H9 (cell line): Measurements from ENCODE around the gene POU2AF3. TPM values are rescaled to one million over a fixed set of nuclear protein-coding genes. Genes with fewer than 3 reads are reported as not detected.

Experiments
- DNase-seq: peaks from one replicate; pipeline ENCODE4 v3.0.0-alpha.2; 2017
- H2AFZ ChIP-seq: one replicate; pipeline ENCODE4 v1.6.1; 2013; ENCODE audit warnings: mild to moderate bottlenecking, low read length, control low read depth, moderate library complexity
- H2AK5ac ChIP-seq: 2 replicates; pipeline ENCODE4 v1.6.1; 2013; ENCODE audit warnings: low read length, control low read depth, mixed read lengths; ENCODE audit not compliant: insufficient read length
- H2BK120ac ChIP-seq: one replicate; pipeline ENCODE4 v1.6.1; 2013; ENCODE audit warnings: low read depth, mild to moderate bottlenecking, low read length, control low read depth, inconsistent platforms; ENCODE audit not compliant: poor library complexity, severe bottlenecking
- H2BK12ac ChIP-seq: 2 replicates; pipeline ENCODE4 v1.6.1; 2013; ENCODE audit warnings: low read length, control low read depth, mixed read lengths, low read depth; ENCODE audit not compliant: insufficient read length
- H2BK15ac ChIP-seq: 2 replicates; pipeline ENCODE4 v1.6.1; 2013; ENCODE audit warnings: low read depth, low read length, control low read depth
- H2BK20ac ChIP-seq: one replicate; pipeline ENCODE4 v1.6.1; 2013; ENCODE audit warnings: low read depth, mild to moderate bottlenecking, low read length, control low read depth, inconsistent platforms; ENCODE audit not compliant: poor library complexity, severe bottlenecking
- H2BK5ac ChIP-seq: 2 replicates; pipeline ENCODE4 v1.6.1; 2013; ENCODE audit warnings: low read length, control low read depth, mixed read lengths; ENCODE audit not compliant: insufficient read length
- H3K14ac ChIP-seq: 2 replicates; pipeline ENCODE4 v1.6.1; 2013; ENCODE audit warnings: low read length, control low read depth; ENCODE audit not compliant: insufficient read depth
- H3K18ac ChIP-seq: 2 replicates; pipeline ENCODE4 v1.6.1; 2013; ENCODE audit warnings: low read depth, mild to moderate bottlenecking, mixed read lengths, low read length, control low read depth; ENCODE audit not compliant: insufficient read length
- H3K23ac ChIP-seq: 2 replicates; pipeline ENCODE4 v1.6.1; 2013; ENCODE audit warnings: low read length, control low read depth, mixed read lengths, low read depth; ENCODE audit not compliant: insufficient read length
- H3K23me2 ChIP-seq: 2 replicates; pipeline ENCODE4 v1.6.1; 2013; ENCODE audit warnings: low read depth, mild to moderate bottlenecking, mixed read lengths, low read length, control low read depth; ENCODE audit not compliant: insufficient read length, poor library complexity, severe bottlenecking
- H3K27ac ChIP-seq: 2 replicates; pipeline ENCODE4 v1.5.1; 2013; ENCODE audit warnings: low read length, control low read depth, mixed read lengths, low read depth; ENCODE audit not compliant: insufficient read length
- H3K27me3 ChIP-seq: 2 replicates; pipeline ENCODE4 v1.6.1; 2013; ENCODE audit warnings: low read length, control low read depth, inconsistent platforms; ENCODE audit not compliant: insufficient read depth
- H3K4ac ChIP-seq: 2 replicates; pipeline ENCODE4 v1.6.1; 2013; ENCODE audit warnings: low read depth, mild to moderate bottlenecking, control low read depth, inconsistent platforms, low read length, moderate library complexity
- H3K4me1 ChIP-seq: 2 replicates; pipeline ENCODE4 v1.6.1; 2013; ENCODE audit warnings: low read length, control low read depth, inconsistent platforms; ENCODE audit not compliant: insufficient read depth
- H3K4me2 ChIP-seq: 2 replicates; pipeline ENCODE4 v1.6.1; 2013; ENCODE audit warnings: low read length, control low read depth, mixed read lengths; ENCODE audit not compliant: insufficient read length, insufficient read depth
- H3K56ac ChIP-seq: 2 replicates; pipeline ENCODE4 v1.6.1; 2013; ENCODE audit warnings: low read depth, mild to moderate bottlenecking, mixed read lengths, low read length, control low read depth; ENCODE audit not compliant: insufficient read length
- H3K79me1 ChIP-seq: 2 replicates; pipeline ENCODE4 v1.6.1; 2013; ENCODE audit warnings: low read depth, mild to moderate bottlenecking, moderate library complexity, low read length, control low read depth, inconsistent platforms; ENCODE audit not compliant: insufficient read depth, poor library complexity, severe bottlenecking
- H3K79me2 ChIP-seq: 2 replicates; pipeline ENCODE4 v1.6.1; 2013; ENCODE audit warnings: low read length, control low read depth, inconsistent platforms; ENCODE audit not compliant: insufficient read depth
- H3K9ac ChIP-seq: 2 replicates; pipeline ENCODE4 v1.6.1; 2013; ENCODE audit warnings: low read length, control low read depth, mixed read lengths; ENCODE audit not compliant: insufficient read length; ENCODE audit errors: extremely low read depth
- H3K9me3 ChIP-seq: one replicate; pipeline ENCODE4 v1.6.1; 2013; ENCODE audit warnings: low read depth, low read length, inconsistent platforms; ENCODE audit not compliant: control insufficient read depth
- H3T11ph ChIP-seq: one replicate; pipeline ENCODE4 v1.6.1; 2013; ENCODE audit warnings: mild to moderate bottlenecking, low read length, control low read depth, inconsistent platforms
- H4K20me1 ChIP-seq: one replicate; pipeline ENCODE4 v1.6.1; 2013; ENCODE audit not compliant: control insufficient read depth, insufficient read length, insufficient read depth
- H4K5ac ChIP-seq: 2 replicates; pipeline ENCODE4 v1.6.1; 2013; ENCODE audit warnings: low read depth, mild to moderate bottlenecking, mixed read lengths, low read length, control low read depth; ENCODE audit not compliant: insufficient read length
- H4K8ac ChIP-seq: replicated peaks from 2 replicates; pipeline ENCODE4 v1.6.1; 2013; ENCODE audit warnings: low read length, control low read depth, mixed read lengths, low read depth; ENCODE audit not compliant: insufficient read length
- H4K91ac ChIP-seq: 2 replicates; pipeline ENCODE4 v1.6.1; 2013; ENCODE audit warnings: low read depth, mild to moderate bottlenecking, moderate library complexity, mixed read lengths, low read length, control low read depth; ENCODE audit not compliant: insufficient read length
- H3K27ac Mint-ChIP-seq, 3 experiments: 2 replicates in 2 of 3; 3 replicates in 1 of 3; pipeline ENCODE4 v1.8.0; 2020 to 2021; ENCODE audit warnings: mixed read lengths in 3 of 3, mild to moderate bottlenecking in 1 of 3, moderate library complexity in 1 of 3
- H3K27me3 Mint-ChIP-seq: 2 replicates; pipeline ENCODE4 v1.8.0; 2021; ENCODE audit warnings: low read depth, mild to moderate bottlenecking, moderate library complexity, mixed read lengths
- H3K36me3 Mint-ChIP-seq, 3 experiments: 2 replicates in 2 of 3; 3 replicates in 1 of 3; pipeline ENCODE4 v1.8.0; 2020 to 2021; ENCODE audit warnings: low read depth in 3 of 3, mixed read lengths in 3 of 3; ENCODE audit not compliant: insufficient read depth in 1 of 3
- H3K4me1 Mint-ChIP-seq, 2 experiments: 2 replicates each; pipeline ENCODE4 v1.8.0; 2020; ENCODE audit warnings: mixed read lengths in 2 of 2
- H3K4me3 Mint-ChIP-seq, 2 experiments: 2 replicates in 1 of 2; 3 replicates in 1 of 2; pipeline ENCODE4 v1.8.0; 2020 to 2021; ENCODE audit warnings: mild to moderate bottlenecking in 2 of 2, mixed read lengths in 2 of 2, moderate library complexity in 1 of 2
- H3K9me3 Mint-ChIP-seq, 2 experiments: 2 replicates in 1 of 2; 3 replicates in 1 of 2; pipeline ENCODE4 v1.8.0; 2020; ENCODE audit warnings: mild to moderate bottlenecking in 2 of 2, mixed read lengths in 2 of 2, moderate library complexity in 1 of 2
- WGBS: extraction: QIAGEN DNeasy Blood & Tissue Kit; methylation state at CpG from one replicate; pipeline ENCODE4 v1.1.7; 2013; ENCODE audit warnings: missing lambda C conversion rate, low lambda C conversion rate, mixed read lengths; ENCODE audit not compliant: insufficient read length; ENCODE audit errors: extremely low coverage; 5-methylcytosine and 5-hydroxymethylcytosine counted together
- total RNA-seq: library from RNA; stranded (reverse); gene quantifications from 2 replicates; pipeline ENCODE4 v1.2.1, GENCODE V29; 2021
- TF ChIP-seq, protein P1 (sequence below): fragments of 200-600 bp; sonication (generic); conservative IDR thresholded peaks from 3 replicates; pipeline ENCODE4 v1.8.0; 2021; ENCODE audit warnings: antibody characterized with exemption, mild to moderate bottlenecking

Gene POU2AF3
- total RNA-seq, 1 experiment from 2014 or later, result 0.52 TPM

DNA sequence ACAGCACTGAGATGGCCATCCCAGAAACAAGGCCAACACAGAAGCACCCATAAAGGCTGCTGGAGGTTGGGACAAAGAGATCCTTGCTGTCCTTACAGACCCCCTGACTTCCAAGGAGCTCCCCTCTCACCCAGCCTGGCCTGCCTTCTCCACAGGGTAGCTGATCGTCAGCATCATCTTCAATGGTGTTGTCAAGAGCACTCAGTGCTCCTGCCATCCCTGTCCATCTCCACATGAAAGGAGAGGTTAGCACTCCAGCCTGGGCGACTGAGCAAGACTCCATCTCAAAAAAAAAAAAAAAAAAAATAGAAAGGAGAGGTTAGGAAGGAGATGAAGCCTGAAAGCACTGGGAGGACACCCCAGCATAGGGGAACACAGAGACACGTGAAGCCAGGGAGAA, 2.1 kb upstream of the POU2AF3 start:
- no peak overlapping the region for H2AK5ac ChIP-seq
- H3K79me1 ChIP-seq, result no peaks in the 10 kb centered on the region
- no peak overlapping the region for H4K91ac ChIP-seq
- no peak overlapping the region for H3K23ac ChIP-seq
- H3K4me1 ChIP-seq, result no peaks in the 10 kb centered on the region; the same call in 1 of the 2 replicates
- peaks cover 15% of the 10 kb centered on the region for H3K23me2 ChIP-seq
- peaks cover 39% of the 10 kb centered on the region for H3K27me3 Mint-ChIP-seq
- H4K20me1 ChIP-seq, result no peaks in the 10 kb centered on the region
- no peak overlapping the region for H2BK15ac ChIP-seq
- no peak overlapping the region for H3K27ac ChIP-seq
- no peak overlapping the region for H3K9ac ChIP-seq
- no peak overlapping the region for H4K5ac ChIP-seq
- H3T11ph ChIP-seq, result no peak overlapping the region
- no peak overlapping the region for H4K8ac ChIP-seq
- WGBS, result no CpG with 5 or more reads among the region's 3 CpGs
- no peak overlapping the region for H3K4me2 ChIP-seq
- peaks cover 12 to 24% of the 10 kb centered on the region in 2 experiments for H3K4me1 Mint-ChIP-seq
- TF ChIP-seq, protein P1, sequence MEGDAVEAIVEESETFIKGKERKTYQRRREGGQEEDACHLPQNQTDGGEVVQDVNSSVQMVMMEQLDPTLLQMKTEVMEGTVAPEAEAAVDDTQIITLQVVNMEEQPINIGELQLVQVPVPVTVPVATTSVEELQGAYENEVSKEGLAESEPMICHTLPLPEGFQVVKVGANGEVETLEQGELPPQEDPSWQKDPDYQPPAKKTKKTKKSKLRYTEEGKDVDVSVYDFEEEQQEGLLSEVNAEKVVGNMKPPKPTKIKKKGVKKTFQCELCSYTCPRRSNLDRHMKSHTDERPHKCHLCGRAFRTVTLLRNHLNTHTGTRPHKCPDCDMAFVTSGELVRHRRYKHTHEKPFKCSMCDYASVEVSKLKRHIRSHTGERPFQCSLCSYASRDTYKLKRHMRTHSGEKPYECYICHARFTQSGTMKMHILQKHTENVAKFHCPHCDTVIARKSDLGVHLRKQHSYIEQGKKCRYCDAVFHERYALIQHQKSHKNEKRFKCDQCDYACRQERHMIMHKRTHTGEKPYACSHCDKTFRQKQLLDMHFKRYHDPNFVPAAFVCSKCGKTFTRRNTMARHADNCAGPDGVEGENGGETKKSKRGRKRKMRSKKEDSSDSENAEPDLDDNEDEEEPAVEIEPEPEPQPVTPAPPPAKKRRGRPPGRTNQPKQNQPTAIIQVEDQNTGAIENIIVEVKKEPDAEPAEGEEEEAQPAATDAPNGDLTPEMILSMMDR, result no peak
- no peaks in the 10 kb centered on the region; the same call in 1 of the 2 replicates for H3K27me3 ChIP-seq
- H3K14ac ChIP-seq, result no peak overlapping the region
- no peak overlapping the region for H2AFZ ChIP-seq
- no peak overlapping the region for H3K4ac ChIP-seq
- H3K36me3 Mint-ChIP-seq, result no peaks in the 10 kb centered on the region; a peak in 1 of 7 replicates
- no peaks in the 10 kb centered on the region for H3K9me3 ChIP-seq
- H3K4me3 Mint-ChIP-seq, result no peak overlapping the region
- no peak overlapping the region for H2BK120ac ChIP-seq
- H2BK20ac ChIP-seq, result no peak overlapping the region
- H3K27ac Mint-ChIP-seq, result no peak overlapping the region
- H3K9me3 Mint-ChIP-seq, result no peaks in the 10 kb centered on the region
- H3K56ac ChIP-seq, result no peak overlapping the region
- DNase-seq, result no peak
- H2BK12ac ChIP-seq, result no peak overlapping the region
- H3K18ac ChIP-seq, result no peak overlapping the region
- no peaks in the 10 kb centered on the region for H3K79me2 ChIP-seq
- no peak overlapping the region for H2BK5ac ChIP-seq
